T-helper 17 cell (primary cell): ENCODE results near the gene LRRC55. TPM values are rescaled to one million over a fixed set of nuclear protein-coding genes. Genes with fewer than 3 reads are reported as not detected.

Experiments
- ATAC-seq: fragments of 150-1000 bp; cut with Tn5 transposase; 2 replicates; pipeline ENCODE4 v1.10.0; 2021; ENCODE audit warnings: mild to moderate bottlenecking, moderate library complexity
- DNase-seq, 3 donors: peaks; one replicate each; pipeline versions ENCODE4 v3.0.0 to v3.0.0-alpha.2; 2020 to 2021
- H3K9me3 ChIP-seq: one replicate; pipeline ENCODE4 v1.7.0; 2013; ENCODE audit warnings: low read length, mild to moderate bottlenecking; ENCODE audit not compliant: control insufficient read depth, poor library complexity, severe bottlenecking
- H3K27ac Mint-ChIP-seq: one replicate; pipeline ENCODE4 v1.8.0; 2022; ENCODE audit warnings: mild to moderate bottlenecking, moderate library complexity, mixed read lengths
- H3K27me3 Mint-ChIP-seq: one replicate; pipeline ENCODE4 v1.8.0; 2022; ENCODE audit warnings: mixed read lengths
- H3K36me3 Mint-ChIP-seq: one replicate; pipeline ENCODE4 v1.8.0; 2022; ENCODE audit warnings: low read depth, mixed read lengths
- H3K4me1 Mint-ChIP-seq: one replicate; pipeline ENCODE4 v1.8.0; 2022; ENCODE audit warnings: mild to moderate bottlenecking, mixed read lengths
- H3K4me3 Mint-ChIP-seq: one replicate; pipeline ENCODE4 v1.8.0; 2022; ENCODE audit warnings: mild to moderate bottlenecking, moderate library complexity, mixed read lengths
- total RNA-seq, 4 donors: library from RNA in 2 of 4; stranded (reverse) in 2 of 4; gene quantifications; one replicate each; pipeline ENCODE4 v1.2.3 and lab custom pipeline; 2022 to 2026

Gene LRRC55
- total RNA-seq (not detected), total RNA-seq (lab: John Stamatoyannopoulos, UW) (0 reads per million in 2 donors)

GRCh38 chr11:57181678-57182305 lies at the start of gene LRRC55:
Gene LRRC55 (plus strand): TSS chr11:57181953. CDS start chr11:57182023, 70 bp downstream.
- Mint-ChIP-seq H3K4me3 (no peak within 1 kb of the TSS), H3K4me1 (peaks cover 5% of the 10 kb centered on the region), H3K36me3 (peaks cover 15% of the 10 kb centered on the region), H3K27ac (no peak within 1 kb of the TSS), H3K27me3 (peaks cover 49% of the 10 kb centered on the region)
- no peak for DNase-seq
- no peak for ATAC-seq
- H3K9me3 ChIP-seq, result no peaks in the 10 kb centered on the region

GRCh38 chr11:57133366-57134038 lies 48.3 kb upstream of the LRRC55 start:
- Mint-ChIP-seq H3K36me3 (no peaks in the 10 kb centered on the region), H3K4me3 (no peak overlapping the region), H3K4me1 (no peaks in the 10 kb centered on the region), H3K27me3 (peaks cover 16% of the 10 kb centered on the region), H3K27ac (no peak overlapping the region)
- DNase-seq, result no peak
- no peaks in the 10 kb centered on the region for H3K9me3 ChIP-seq
- no peak for ATAC-seq

- no peak for ATAC-seq
- Mint-ChIP-seq H3K36me3 (no peaks in the 10 kb centered on the region), H3K4me1 (no peaks in the 10 kb centered on the region), H3K27me3 (peaks cover 16% of the 10 kb centered on the region), H3K27ac (no peak overlapping the region), H3K4me3 (no peak overlapping the region)
- no peak for DNase-seq
- H3K9me3 ChIP-seq, result no peaks in the 10 kb centered on the region
Measured at GRCh38 chr11:57134284-57134683, 47.5 kb upstream of the LRRC55 start.

- H3K36me3 Mint-ChIP-seq, result no peaks in the 10 kb centered on the region
- H3K4me3 Mint-ChIP-seq, result no peak overlapping the region
- no peaks in the 10 kb centered on the region for H3K4me1 Mint-ChIP-seq
- DNase-seq (no peak), ATAC-seq (no peak)
- peaks cover 16% of the 10 kb centered on the region for H3K27me3 Mint-ChIP-seq
- H3K9me3 ChIP-seq, result no peaks in the 10 kb centered on the region
- H3K27ac Mint-ChIP-seq, result no peak overlapping the region
Measured at GRCh38 chr11:57135020-57135751, 46.6 kb upstream of the LRRC55 start.

GRCh38 chr11:57140568-57140967 lies 41.2 kb upstream of the LRRC55 start:
- H3K4me3 Mint-ChIP-seq, result no peak overlapping the region
- no peak for ATAC-seq
- peaks cover 2% of the 10 kb centered on the region for H3K36me3 Mint-ChIP-seq
- H3K27ac Mint-ChIP-seq, result no peak overlapping the region
- H3K27me3 Mint-ChIP-seq, result peaks cover 14% of the 10 kb centered on the region
- no peaks in the 10 kb centered on the region for H3K4me1 Mint-ChIP-seq
- DNase-seq, result no peak
- no peaks in the 10 kb centered on the region for H3K9me3 ChIP-seq

- Mint-ChIP-seq H3K36me3 (peaks cover 2% of the 10 kb centered on the region), H3K27me3 (peaks cover 35% of the 10 kb centered on the region), H3K4me3 (no peak overlapping the region), H3K4me1 (no peaks in the 10 kb centered on the region), H3K27ac (no peak overlapping the region)
- no peak for ATAC-seq
- no peaks in the 10 kb centered on the region for H3K9me3 ChIP-seq
- no peak for DNase-seq
Measured at GRCh38 chr11:57143459-57143858, 38.3 kb upstream of the LRRC55 start.

- Mint-ChIP-seq H3K4me1 (no peaks in the 10 kb centered on the region), H3K4me3 (no peak overlapping the region), H3K36me3 (peaks cover 2% of the 10 kb centered on the region), H3K27me3 (peaks cover 38% of the 10 kb centered on the region), H3K27ac (no peak overlapping the region)
- DNase-seq, result no peak
- no peaks in the 10 kb centered on the region for H3K9me3 ChIP-seq
- no peak for ATAC-seq
Measured at GRCh38 chr11:57144075-57144474, 37.7 kb upstream of the LRRC55 start.

GRCh38 chr11:57144531-57145320 lies 37.0 kb upstream of the LRRC55 start:
- Mint-ChIP-seq H3K4me3 (no peak overlapping the region), H3K36me3 (peaks cover 2% of the 10 kb centered on the region), H3K4me1 (no peaks in the 10 kb centered on the region), H3K27ac (no peak overlapping the region), H3K27me3 (peaks cover 38% of the 10 kb centered on the region)
- no peak for DNase-seq
- H3K9me3 ChIP-seq, result no peaks in the 10 kb centered on the region
- ATAC-seq, result no peak

- no peak for DNase-seq
- Mint-ChIP-seq H3K27me3 (peaks cover 47% of the 10 kb centered on the region), H3K36me3 (peaks cover 2% of the 10 kb centered on the region), H3K4me1 (no peaks in the 10 kb centered on the region), H3K4me3 (no peak overlapping the region), H3K27ac (no peak overlapping the region)
- H3K9me3 ChIP-seq, result no peaks in the 10 kb centered on the region
- ATAC-seq, result no peak
Measured at GRCh38 chr11:57146301-57146700, 35.5 kb upstream of the LRRC55 start.

- Mint-ChIP-seq H3K36me3 (no peaks in the 10 kb centered on the region), H3K4me1 (no peaks in the 10 kb centered on the region), H3K27me3 (peaks cover 45% of the 10 kb centered on the region), H3K27ac (no peak overlapping the region), H3K4me3 (no peak overlapping the region)
- no peaks in the 10 kb centered on the region for H3K9me3 ChIP-seq
- ATAC-seq (no peak), DNase-seq (no peak)
Measured at GRCh38 chr11:57148621-57149020, 33.1 kb upstream of the LRRC55 start.

GRCh38 chr11:57150454-57150917 lies 31.3 kb upstream of the LRRC55 start:
- no peaks in the 10 kb centered on the region for H3K36me3 Mint-ChIP-seq
- no peaks in the 10 kb centered on the region for H3K9me3 ChIP-seq
- H3K4me1 Mint-ChIP-seq, result no peaks in the 10 kb centered on the region
- ATAC-seq (no peak), DNase-seq (no peak)
- H3K27ac Mint-ChIP-seq, result no peak overlapping the region
- H3K4me3 Mint-ChIP-seq, result no peak overlapping the region
- H3K27me3 Mint-ChIP-seq, result peaks cover 40% of the 10 kb centered on the region

GRCh38 chr11:57152134-57152533 lies 29.6 kb upstream of the LRRC55 start:
- Mint-ChIP-seq H3K27me3 (peaks cover 47% of the 10 kb centered on the region), H3K4me3 (no peak overlapping the region), H3K27ac (no peak overlapping the region), H3K4me1 (no peaks in the 10 kb centered on the region), H3K36me3 (no peaks in the 10 kb centered on the region)
- ATAC-seq, result no peak
- no peak for DNase-seq
- no peaks in the 10 kb centered on the region for H3K9me3 ChIP-seq

GRCh38 chr11:57153448-57153847 lies 28.3 kb upstream of the LRRC55 start:
- DNase-seq (no peak), ATAC-seq (no peak)
- Mint-ChIP-seq H3K36me3 (no peaks in the 10 kb centered on the region), H3K4me3 (no peak overlapping the region), H3K27me3 (peaks cover 39% of the 10 kb centered on the region), H3K4me1 (no peaks in the 10 kb centered on the region), H3K27ac (no peak overlapping the region)
- H3K9me3 ChIP-seq, result no peaks in the 10 kb centered on the region
